ENCODE measurements around the gene ENTHD1. TPM values are rescaled to one million over a fixed set of nuclear protein-coding genes. Genes with fewer than 3 reads are reported as not detected.

Gene ENTHD1
- total and polyA plus RNA-seq, 4 donors: 0.12 TPM; not detected in 3

GRCh38 chr22:39927544-39927943 is 34.0 kb upstream of the ENTHD1 start:
- no peak overlapping the region for H3K4me3 ChIP-seq (ENCODE audit: low read length in 2 of 2)
- no peak overlapping the region for H3K27ac ChIP-seq (ENCODE audit: low read depth in 1 of 2, low read length in 2 of 2)
- DNase-seq (no peak), ATAC-seq (ENCODE audit: low FRiP score) (no peak)
- H3K9me3 ChIP-seq (ENCODE audit: control insufficient read depth, low read length): no peaks in the 10 kb centered on the region
- no peaks in the 10 kb centered on the region for H3K36me3 ChIP-seq (ENCODE audit: control insufficient read depth in 1 of 2, insufficient read depth in 2 of 2, low read length in 1 of 2)
- intact Hi-C loops (cut with DNase I): no loop called here
- no peaks in the 10 kb centered on the region for H3K4me1 ChIP-seq (ENCODE audit: control insufficient read depth in 1 of 2, insufficient read depth in 2 of 2, low read length in 2 of 2)
- H3K27me3 ChIP-seq (ENCODE audit: control insufficient read depth in 1 of 2, insufficient read depth in 2 of 2, low read length in 1 of 2): peaks cover 0 to 2% of the 10 kb centered on the region in 2 donors
- WGBS, 2 donors: 54 to 58% methylated on average over 7 of the region's 7 CpGs

GRCh38 chr22:39926753-39927152 is 33.2 kb upstream of the ENTHD1 start:
- Histone ChIP-seq H3K36me3 (ENCODE audit: control insufficient read depth in 1 of 2, insufficient read depth in 2 of 2, low read length in 1 of 2) (no peaks in the 10 kb centered on the region), H3K27me3 (ENCODE audit: control insufficient read depth in 1 of 2, insufficient read depth in 2 of 2, low read length in 1 of 2) (peaks cover 0 to 2% of the 10 kb centered on the region in 2 donors), H3K27ac (ENCODE audit: low read depth in 1 of 2, low read length in 2 of 2) (no peak overlapping the region), H3K9me3 (ENCODE audit: control insufficient read depth, low read length) (no peaks in the 10 kb centered on the region), H3K4me1 (ENCODE audit: control insufficient read depth in 1 of 2, insufficient read depth in 2 of 2, low read length in 2 of 2) (no peaks in the 10 kb centered on the region), H3K4me3 (ENCODE audit: low read length in 2 of 2) (no peak overlapping the region)
- 66 to 71% methylated on average over 5 of the region's 5 CpGs for WGBS, 2 donors
- intact Hi-C loops (cut with DNase I): no loop called here
- DNase-seq (no peak), ATAC-seq (ENCODE audit: low FRiP score) (no peak)

DNA sequence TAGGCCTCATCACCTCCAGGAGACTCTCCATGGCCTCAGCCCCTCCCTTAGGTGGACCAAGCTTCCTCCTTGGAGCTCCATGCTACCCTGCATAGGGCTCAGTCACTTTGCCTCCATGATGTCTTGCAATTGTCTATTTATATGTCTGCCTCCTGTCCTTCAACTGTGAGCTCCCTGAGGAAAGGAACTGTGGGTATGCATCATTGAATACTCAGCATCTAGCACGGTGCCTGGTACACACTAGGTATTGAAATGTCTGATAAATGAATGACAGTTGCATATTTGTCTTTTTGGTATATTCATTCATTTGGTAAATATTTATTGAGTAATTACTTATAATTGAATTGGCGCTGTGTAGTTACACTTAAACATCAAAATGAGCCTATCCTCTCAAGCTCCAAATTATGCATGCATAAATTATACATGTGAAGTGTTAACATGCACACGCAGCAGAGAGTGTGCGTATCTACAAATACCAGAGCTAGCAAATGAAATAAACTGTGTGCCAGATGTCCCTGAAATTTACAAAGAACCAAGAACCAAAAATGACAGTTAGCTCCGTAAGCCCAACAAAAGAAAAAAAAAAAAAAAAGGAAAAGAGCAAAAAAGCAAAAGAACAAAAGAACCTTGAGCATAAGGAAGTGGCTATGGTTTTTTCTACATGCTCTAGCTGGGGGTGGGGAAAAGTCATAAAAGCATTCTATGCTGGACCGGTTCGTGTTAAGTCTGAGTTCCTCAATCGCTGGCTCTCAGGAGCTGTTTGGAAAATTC is 32.5 kb upstream of the ENTHD1 start:
- ATAC-seq (ENCODE audit: low FRiP score) (no peak), DNase-seq (no peak)
- intact Hi-C loops (cut with DNase I): no loop called here
- H3K4me3 ChIP-seq (ENCODE audit: low read length in 2 of 2): no peak overlapping the region
- H3K9me3 ChIP-seq (ENCODE audit: control insufficient read depth, low read length): no peaks in the 10 kb centered on the region
- no peak overlapping the region for H3K27ac ChIP-seq (ENCODE audit: low read depth in 1 of 2, low read length in 2 of 2)
- WGBS, 2 donors: 60 to 65% methylated on average over 8 of the region's 8 CpGs
- H3K4me1 ChIP-seq (ENCODE audit: control insufficient read depth in 1 of 2, insufficient read depth in 2 of 2, low read length in 2 of 2): no peaks in the 10 kb centered on the region
- peaks cover 0 to 2% of the 10 kb centered on the region in 2 donors for H3K27me3 ChIP-seq (ENCODE audit: control insufficient read depth in 1 of 2, insufficient read depth in 2 of 2, low read length in 1 of 2)
- H3K36me3 ChIP-seq (ENCODE audit: control insufficient read depth in 1 of 2, insufficient read depth in 2 of 2, low read length in 1 of 2): no peaks in the 10 kb centered on the region

DNA sequence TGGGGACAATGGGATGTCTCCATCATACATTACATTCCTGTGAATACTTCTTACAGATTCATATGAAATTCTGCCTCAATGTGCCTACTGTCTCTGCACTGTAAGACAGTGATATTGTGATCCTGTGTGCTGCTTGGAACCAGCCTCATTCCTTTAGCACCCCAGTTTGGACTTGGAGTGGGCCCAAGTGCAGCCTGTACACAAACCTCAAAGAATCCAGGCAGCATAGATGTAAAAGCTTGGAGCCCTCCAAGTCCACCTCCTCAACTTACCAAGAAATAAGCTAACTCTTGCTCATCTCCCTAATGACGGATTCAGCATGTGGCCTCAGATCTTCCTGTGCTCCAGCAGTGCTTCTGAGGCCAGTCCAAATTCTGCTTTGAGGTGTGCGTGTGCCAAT is 31.7 kb upstream of the ENTHD1 start:
- Histone ChIP-seq H3K27me3 (ENCODE audit: control insufficient read depth in 1 of 2, insufficient read depth in 2 of 2, low read length in 1 of 2) (peaks cover 0 to 2% of the 10 kb centered on the region in 2 donors), H3K27ac (ENCODE audit: low read depth in 1 of 2, low read length in 2 of 2) (no peak overlapping the region), H3K4me1 (ENCODE audit: control insufficient read depth in 1 of 2, insufficient read depth in 2 of 2, low read length in 2 of 2) (no peaks in the 10 kb centered on the region), H3K4me3 (ENCODE audit: low read length in 2 of 2) (no peak overlapping the region), H3K36me3 (ENCODE audit: control insufficient read depth in 1 of 2, insufficient read depth in 2 of 2, low read length in 1 of 2) (no peaks in the 10 kb centered on the region), H3K9me3 (ENCODE audit: control insufficient read depth, low read length) (no peaks in the 10 kb centered on the region)
- 86 to 91% methylated on average over 2 of the region's 2 CpGs for whole genome bisulfite sequencing, 2 donors
- intact Hi-C loops (cut with DNase I): no loop called here
- no peak for DNase-seq
- ATAC-seq (ENCODE audit: low FRiP score): no peak

GRCh38 chr22:39924286-39924685 is 30.7 kb upstream of the ENTHD1 start:
- DNase-seq: no peak
- no peaks in the 10 kb centered on the region for H3K9me3 ChIP-seq (ENCODE audit: control insufficient read depth, low read length)
- WGBS, 2 donors: 84 to 85% methylated on average over 18 of the region's 18 CpGs

DNA sequence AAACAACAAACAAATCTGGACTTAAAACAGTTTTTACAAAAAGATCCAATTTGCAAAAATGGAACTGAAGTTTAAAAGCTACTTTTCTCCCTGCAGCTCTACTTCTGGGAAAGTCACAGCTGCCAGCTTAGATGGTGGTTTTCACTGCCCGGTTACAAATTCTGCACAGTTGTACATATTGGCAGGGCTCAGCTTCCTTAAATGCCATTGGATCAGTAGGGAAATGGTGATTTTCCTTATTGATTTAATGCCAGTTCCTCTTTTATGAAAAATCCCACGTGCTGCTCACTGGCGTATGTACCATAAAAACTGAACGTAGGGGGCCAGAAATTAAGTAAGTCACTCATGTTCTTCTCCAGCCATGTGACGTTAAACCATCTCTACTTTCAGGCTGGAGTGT is 30.1 kb upstream of the ENTHD1 start:
- intact Hi-C loops (cut with DNase I): no loop called here
- H3K36me3 ChIP-seq (ENCODE audit: control insufficient read depth in 1 of 2, insufficient read depth in 2 of 2, low read length in 1 of 2): no peaks in the 10 kb centered on the region
- H3K9me3 ChIP-seq (ENCODE audit: control insufficient read depth, low read length): no peaks in the 10 kb centered on the region
- DNase-seq: no peak
- H3K4me3 ChIP-seq (ENCODE audit: low read length in 2 of 2): peak overlapping the region in 1 of 2 donors; percentile 17
- WGBS, 2 donors: 29 to 39% methylated on average over 5 of the region's 5 CpGs
- H3K27me3 ChIP-seq (ENCODE audit: control insufficient read depth in 1 of 2, insufficient read depth in 2 of 2, low read length in 1 of 2): peaks cover 0 to 2% of the 10 kb centered on the region in 2 donors
- no peak for ATAC-seq (ENCODE audit: low FRiP score)
- H3K27ac ChIP-seq (ENCODE audit: low read depth in 1 of 2, low read length in 2 of 2): no peak overlapping the region
- no peaks in the 10 kb centered on the region for H3K4me1 ChIP-seq (ENCODE audit: control insufficient read depth in 1 of 2, insufficient read depth in 2 of 2, low read length in 2 of 2)

More at GRCh38 chr22:39924286-39924685, 30.7 kb upstream of the ENTHD1 start:
- Histone ChIP-seq H3K4me1 (ENCODE audit: control insufficient read depth in 1 of 2, insufficient read depth in 2 of 2, low read length in 2 of 2) (no peaks in the 10 kb centered on the region), H3K27me3 (ENCODE audit: control insufficient read depth in 1 of 2, insufficient read depth in 2 of 2, low read length in 1 of 2) (peaks cover 0 to 2% of the 10 kb centered on the region in 2 donors), H3K4me3 (ENCODE audit: low read length in 2 of 2) (no peak overlapping the region), H3K27ac (ENCODE audit: low read depth in 1 of 2, low read length in 2 of 2) (no peak overlapping the region), H3K36me3 (ENCODE audit: control insufficient read depth in 1 of 2, insufficient read depth in 2 of 2, low read length in 1 of 2) (no peaks in the 10 kb centered on the region)
- intact Hi-C loops (cut with DNase I): no loop called here
- ATAC-seq (ENCODE audit: low FRiP score): no peak

- no peaks in the 10 kb centered on the region for H3K27me3 ChIP-seq (ENCODE audit: control insufficient read depth in 1 of 2, insufficient read depth in 2 of 2, low read length in 1 of 2)
Observed at GRCh38 chr22:39920134-39920743, 26.7 kb upstream of the ENTHD1 start.

DNA sequence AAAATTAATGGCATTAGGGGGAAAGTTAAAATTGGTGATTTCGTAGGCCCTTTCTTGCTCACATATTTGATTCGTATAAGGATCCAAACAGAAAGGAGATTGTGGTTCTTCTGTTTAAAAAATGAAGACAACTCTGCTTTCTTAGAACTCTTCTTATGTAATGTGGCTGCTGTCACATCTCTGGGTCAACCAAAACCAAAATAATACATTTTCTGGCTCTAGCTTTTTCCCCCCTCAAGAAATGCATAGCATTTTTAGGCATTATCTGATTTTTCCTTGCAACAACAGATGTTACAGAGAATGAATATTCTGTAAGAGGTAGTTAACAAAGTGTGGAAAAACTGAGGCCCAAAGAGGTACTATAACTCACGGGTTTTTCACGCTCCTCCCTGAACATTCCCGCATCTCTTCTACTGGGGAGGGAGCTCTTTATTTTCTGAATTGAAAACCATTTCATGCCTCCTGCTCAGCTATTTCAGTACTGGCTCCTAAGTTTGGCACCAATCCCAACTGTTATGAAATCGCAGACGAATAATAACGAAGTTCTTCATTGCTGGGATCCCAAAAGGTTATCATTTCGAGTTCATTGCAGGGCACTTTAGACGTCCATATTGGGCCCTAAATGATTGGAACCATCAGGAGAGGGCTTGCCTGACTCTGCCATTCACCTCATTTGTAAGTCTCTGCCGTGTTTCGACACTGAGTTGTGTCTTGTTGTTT is 24.4 kb upstream of the ENTHD1 start:
- no peak overlapping the region for H3K27ac ChIP-seq (ENCODE audit: low read depth in 1 of 2, low read length in 2 of 2)
- no peaks in the 10 kb centered on the region for H3K4me1 ChIP-seq (ENCODE audit: control insufficient read depth in 1 of 2, insufficient read depth in 2 of 2, low read length in 2 of 2)
- H3K27me3 ChIP-seq (ENCODE audit: control insufficient read depth in 1 of 2, insufficient read depth in 2 of 2, low read length in 1 of 2): no peaks in the 10 kb centered on the region
- no peaks in the 10 kb centered on the region for H3K36me3 ChIP-seq (ENCODE audit: control insufficient read depth in 1 of 2, insufficient read depth in 2 of 2, low read length in 1 of 2)
- no peak overlapping the region for H3K4me3 ChIP-seq (ENCODE audit: low read length in 2 of 2)
- 34 to 35% methylated on average over 12 of the region's 12 CpGs for WGBS, 2 donors
- H3K9me3 ChIP-seq (ENCODE audit: control insufficient read depth, low read length): no peaks in the 10 kb centered on the region
- no peak for ATAC-seq (ENCODE audit: low FRiP score)
- intact Hi-C loops (cut with DNase I): no loop called here
- DNase-seq: no peak

More at GRCh38 chr22:39920134-39920743, 26.7 kb upstream of the ENTHD1 start:
- no peaks in the 10 kb centered on the region for H3K9me3 ChIP-seq (ENCODE audit: control insufficient read depth, low read length)
- ATAC-seq (ENCODE audit: low FRiP score): no peak
- 56 to 60% methylated on average over 8 of the region's 8 CpGs for WGBS, 2 donors
- no peaks in the 10 kb centered on the region for H3K36me3 ChIP-seq (ENCODE audit: control insufficient read depth in 1 of 2, insufficient read depth in 2 of 2, low read length in 1 of 2)
- DNase-seq: no peak
- no peak overlapping the region for H3K4me3 ChIP-seq (ENCODE audit: low read length in 2 of 2)
- H3K27ac ChIP-seq (ENCODE audit: low read depth in 1 of 2, low read length in 2 of 2): no peak overlapping the region
- no peaks in the 10 kb centered on the region for H3K4me1 ChIP-seq (ENCODE audit: control insufficient read depth in 1 of 2, insufficient read depth in 2 of 2, low read length in 2 of 2)
- intact Hi-C loops (cut with DNase I): no loop called here

Data from aorta (tissue), 5 donors.